T-helper 2 cell treated with Interferon-gamma antibody and Interleukin-4, amounts not matched to agents 5 μg/mL and 100 μg/mL, for 36 hours (primary cell): ENCODE results near the gene NRTN.

Experiments
- DNase-seq: peaks from one replicate; pipeline ENCODE4 v3.0.0; 2021; ENCODE audit warnings: low spot score
- H3K27ac Mint-ChIP-seq: one replicate; pipeline ENCODE4 v1.8.0; 2021; ENCODE audit warnings: mild to moderate bottlenecking, mixed read lengths
- H3K27me3 Mint-ChIP-seq: one replicate; pipeline ENCODE4 v1.8.0; 2021; ENCODE audit warnings: low read depth, mixed read lengths
- H3K36me3 Mint-ChIP-seq: one replicate; pipeline ENCODE4 v1.8.0; 2021; ENCODE audit warnings: low read depth, mixed read lengths
- H3K4me1 Mint-ChIP-seq: one replicate; pipeline ENCODE4 v1.8.0; 2021; ENCODE audit warnings: low read depth, mixed read lengths
- H3K4me3 Mint-ChIP-seq: one replicate; pipeline ENCODE4 v1.8.0; 2022; ENCODE audit warnings: mild to moderate bottlenecking, moderate library complexity, mixed read lengths
- H3K9me3 Mint-ChIP-seq: one replicate; pipeline ENCODE4 v1.8.0; 2021; ENCODE audit warnings: mixed read lengths

NRTN gene

DNA sequence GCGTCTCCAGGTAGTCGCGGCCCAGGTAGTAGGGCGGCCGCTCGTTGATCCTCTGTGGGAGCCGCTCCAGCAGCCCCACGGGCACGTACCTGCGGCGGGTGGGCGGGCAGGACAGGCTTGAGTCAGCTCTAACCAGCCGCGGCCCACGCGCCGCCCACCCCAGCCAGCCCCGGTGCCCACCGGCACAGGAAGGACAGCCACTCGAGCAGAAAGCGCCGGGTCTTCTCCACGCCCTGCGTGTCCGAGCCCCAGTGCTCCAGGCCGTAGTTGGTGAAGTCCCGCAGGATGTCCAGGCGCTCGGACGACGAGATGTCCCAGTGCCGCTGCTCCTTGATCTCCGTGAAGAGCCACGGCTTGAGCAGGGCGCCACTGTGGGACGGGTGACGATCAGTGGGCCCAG is 19.4 kb upstream of the NRTN start:
- Mint-ChIP-seq H3K27ac (no peak overlapping the region), H3K9me3 (no peaks in the 10 kb centered on the region), H3K36me3 (peaks cover 26% of the 10 kb centered on the region), H3K27me3 (no peaks in the 10 kb centered on the region), H3K4me1 (peaks cover 5% of the 10 kb centered on the region), H3K4me3 (no peak overlapping the region)
- no peak for DNase-seq

DNA sequence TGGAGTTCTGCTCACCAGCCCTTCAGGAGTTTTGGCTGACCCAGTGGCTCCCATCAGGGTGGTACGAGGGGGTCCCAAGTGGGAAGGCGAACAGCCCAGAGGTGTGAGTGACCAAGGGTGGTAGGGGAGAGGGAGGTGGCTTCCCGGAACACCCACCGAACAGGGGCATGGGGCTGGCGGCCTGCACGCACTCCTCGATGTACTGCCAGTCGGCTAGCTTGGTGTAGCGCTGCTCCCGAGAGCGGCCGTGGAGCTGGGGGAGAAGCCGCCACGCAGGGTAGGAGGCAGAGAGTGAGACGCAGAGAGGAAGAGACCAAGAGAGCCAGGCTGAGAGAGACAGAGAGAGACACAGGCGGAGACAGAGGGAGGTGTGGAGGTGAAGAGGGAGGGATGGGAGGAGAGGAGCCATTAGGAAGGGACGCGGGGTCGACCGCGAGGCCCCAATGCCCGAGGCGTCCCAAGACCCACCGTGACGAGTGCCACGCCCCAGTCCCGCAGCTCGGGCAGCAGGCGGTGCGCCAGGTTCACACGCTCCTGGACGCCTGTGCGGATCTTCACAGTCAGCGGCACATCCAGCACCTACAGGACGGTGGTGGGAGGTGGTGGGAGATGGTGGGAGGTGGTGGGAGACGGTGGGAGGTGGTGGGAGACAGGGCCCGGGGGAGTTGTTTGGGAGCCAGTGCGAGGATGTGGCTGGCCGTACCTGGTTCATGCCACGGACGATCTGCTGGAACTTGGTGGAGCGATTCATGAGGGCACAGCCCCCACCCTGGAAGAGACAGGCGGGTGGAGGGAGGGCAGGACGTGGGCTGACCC is 18.1 kb upstream of the NRTN start:
- Mint-ChIP-seq H3K4me1 (peaks cover 9% of the 10 kb centered on the region), H3K27me3 (no peaks in the 10 kb centered on the region), H3K9me3 (peaks cover 3% of the 10 kb centered on the region), H3K27ac (no peak overlapping the region), H3K36me3 (peaks cover 30% of the 10 kb centered on the region), H3K4me3 (no peak overlapping the region)
- no peak for DNase-seq

DNA sequence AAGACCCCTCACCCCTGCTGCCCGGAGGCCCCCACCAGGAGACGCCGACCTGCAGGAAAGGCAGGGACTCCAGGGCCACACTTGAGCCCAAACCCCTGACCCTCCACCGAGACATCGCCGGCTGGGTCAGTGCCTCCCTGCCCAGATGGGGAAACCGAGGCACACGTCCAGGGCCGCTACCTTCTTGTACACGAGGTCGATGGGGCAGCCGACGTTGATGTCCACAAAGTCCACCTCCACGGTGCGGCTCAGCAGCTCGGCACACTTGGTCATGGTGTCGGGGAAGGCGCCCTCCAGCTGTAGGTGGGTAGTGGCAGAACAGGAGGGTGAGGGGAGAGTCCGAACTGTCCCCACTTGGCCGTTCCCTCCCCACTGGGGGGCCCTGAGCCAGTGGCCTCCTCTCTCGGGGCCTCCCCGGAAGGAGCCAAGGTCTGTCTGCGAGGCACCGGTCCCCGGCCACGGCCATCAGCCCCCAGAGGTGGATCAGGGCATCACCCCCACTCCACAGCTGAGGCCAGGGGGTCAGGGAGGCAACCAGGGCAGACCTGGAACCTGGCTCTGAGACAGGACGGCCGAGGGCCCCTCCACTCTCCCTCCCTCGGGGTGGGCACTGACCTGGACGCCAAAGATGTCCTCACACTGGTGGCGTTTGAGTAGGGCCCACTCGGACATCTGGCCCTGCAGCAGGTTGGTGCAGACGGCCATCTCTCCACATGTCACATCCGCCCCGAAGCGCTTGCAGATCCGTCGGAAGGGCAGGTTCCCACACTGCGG is 17.3 kb upstream of the NRTN start:
- H3K27ac Mint-ChIP-seq: no peak overlapping the region

DNA sequence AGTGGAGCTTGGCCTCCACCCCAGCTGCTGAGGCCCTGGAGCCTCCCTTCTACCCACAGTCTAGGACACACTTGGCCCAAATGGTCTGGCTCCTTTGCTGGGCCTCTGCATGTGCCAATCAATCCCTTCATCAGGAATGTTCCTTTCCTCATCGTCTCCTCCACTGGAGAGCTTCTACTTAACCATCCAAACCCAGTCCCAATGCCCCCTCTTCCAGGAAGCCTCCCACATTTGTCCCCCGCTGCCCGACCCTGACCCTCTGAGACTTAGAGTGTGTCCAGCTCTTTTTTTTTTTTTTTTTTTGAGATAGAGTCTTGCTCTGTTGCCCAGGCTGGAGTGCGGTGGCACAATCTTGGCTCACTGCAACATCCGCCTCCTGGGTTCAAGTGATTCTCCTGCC is 16.4 kb upstream of the NRTN start:
- Mint-ChIP-seq H3K27ac (no peak overlapping the region), H3K36me3 (peaks cover 30% of the 10 kb centered on the region), H3K27me3 (no peaks in the 10 kb centered on the region), H3K4me3 (no peak overlapping the region), H3K4me1 (peaks cover 9% of the 10 kb centered on the region), H3K9me3 (peaks cover 3% of the 10 kb centered on the region)
- DNase-seq: no peak

More for the DNA sequence above, 17.3 kb upstream of the NRTN start:
- Mint-ChIP-seq H3K27me3 (no peaks in the 10 kb centered on the region), H3K36me3 (peaks cover 30% of the 10 kb centered on the region), H3K9me3 (peaks cover 3% of the 10 kb centered on the region), H3K4me3 (no peak overlapping the region), H3K4me1 (peaks cover 9% of the 10 kb centered on the region)
- DNase-seq: no peak

DNA sequence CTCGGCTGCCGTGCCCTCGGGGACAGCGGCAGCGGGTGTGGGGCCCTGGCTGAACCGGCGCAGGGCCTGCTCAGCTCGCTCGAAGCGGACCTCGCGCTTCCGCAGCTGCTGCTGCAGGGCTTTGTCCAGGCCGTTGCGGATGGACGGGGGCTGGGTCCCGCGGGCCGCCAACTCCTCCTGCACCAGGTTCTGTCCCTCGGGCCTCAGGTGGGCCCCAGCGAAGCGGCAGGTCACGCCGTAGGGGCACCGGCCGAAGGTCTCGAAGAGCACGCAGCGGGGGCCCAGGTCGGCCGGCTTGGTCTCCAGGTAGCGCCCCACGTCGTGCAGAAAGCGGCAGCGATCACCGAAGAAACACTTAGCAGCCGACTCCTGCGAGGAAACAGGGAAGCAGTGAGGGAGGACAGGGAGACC is 15.5 kb upstream of the NRTN start:
- H3K36me3 Mint-ChIP-seq: peaks cover 30% of the 10 kb centered on the region
- H3K9me3 Mint-ChIP-seq: peaks cover 3% of the 10 kb centered on the region
- no peak overlapping the region for H3K27ac Mint-ChIP-seq
- peak overlapping the region; percentile 100 for H3K4me3 Mint-ChIP-seq
- no peak for DNase-seq
- peaks cover 9% of the 10 kb centered on the region for H3K4me1 Mint-ChIP-seq
- H3K27me3 Mint-ChIP-seq: no peaks in the 10 kb centered on the region

DNA sequence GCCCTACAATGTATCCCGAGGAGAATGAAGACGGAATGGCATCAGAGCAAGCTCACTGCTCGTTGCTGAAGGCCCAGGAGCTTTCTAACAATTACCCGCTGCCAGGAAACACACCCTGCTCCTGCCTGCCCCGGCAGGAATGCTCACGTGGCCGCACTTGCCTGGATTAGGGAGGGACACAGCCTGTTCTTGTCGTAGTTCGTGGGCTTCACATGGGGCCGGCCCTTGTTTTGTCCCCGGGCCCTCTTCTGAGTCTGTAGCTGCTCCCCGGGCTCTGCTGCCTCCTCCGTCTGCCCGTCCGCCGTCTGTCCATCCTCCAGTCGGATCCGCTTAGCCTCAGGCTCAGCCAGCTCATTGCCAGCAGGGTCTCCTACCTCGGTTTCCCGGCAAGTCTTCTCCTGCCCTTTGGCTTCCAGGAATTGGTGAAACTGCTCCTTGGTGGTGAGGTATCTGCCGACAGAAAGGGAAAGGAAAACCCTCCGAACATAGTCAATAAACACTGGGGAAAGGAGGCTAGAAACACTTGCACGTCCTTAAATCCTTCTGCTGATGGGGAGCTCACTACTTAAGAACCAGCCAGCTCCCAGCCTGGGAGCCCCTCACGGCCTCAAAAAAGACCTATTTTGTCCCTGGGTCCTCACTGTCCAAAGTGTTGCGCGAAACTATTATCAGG is 14.8 kb upstream of the NRTN start:
- H3K27me3 Mint-ChIP-seq: no peaks in the 10 kb centered on the region
- peak overlapping the region; percentile 100 for H3K27ac Mint-ChIP-seq
- peaks cover 9% of the 10 kb centered on the region for H3K4me1 Mint-ChIP-seq
- H3K36me3 Mint-ChIP-seq: peaks cover 30% of the 10 kb centered on the region
- peaks cover 3% of the 10 kb centered on the region for H3K9me3 Mint-ChIP-seq
- peak overlapping the region; percentile 100 for H3K4me3 Mint-ChIP-seq
- DNase-seq: no peak

DNA sequence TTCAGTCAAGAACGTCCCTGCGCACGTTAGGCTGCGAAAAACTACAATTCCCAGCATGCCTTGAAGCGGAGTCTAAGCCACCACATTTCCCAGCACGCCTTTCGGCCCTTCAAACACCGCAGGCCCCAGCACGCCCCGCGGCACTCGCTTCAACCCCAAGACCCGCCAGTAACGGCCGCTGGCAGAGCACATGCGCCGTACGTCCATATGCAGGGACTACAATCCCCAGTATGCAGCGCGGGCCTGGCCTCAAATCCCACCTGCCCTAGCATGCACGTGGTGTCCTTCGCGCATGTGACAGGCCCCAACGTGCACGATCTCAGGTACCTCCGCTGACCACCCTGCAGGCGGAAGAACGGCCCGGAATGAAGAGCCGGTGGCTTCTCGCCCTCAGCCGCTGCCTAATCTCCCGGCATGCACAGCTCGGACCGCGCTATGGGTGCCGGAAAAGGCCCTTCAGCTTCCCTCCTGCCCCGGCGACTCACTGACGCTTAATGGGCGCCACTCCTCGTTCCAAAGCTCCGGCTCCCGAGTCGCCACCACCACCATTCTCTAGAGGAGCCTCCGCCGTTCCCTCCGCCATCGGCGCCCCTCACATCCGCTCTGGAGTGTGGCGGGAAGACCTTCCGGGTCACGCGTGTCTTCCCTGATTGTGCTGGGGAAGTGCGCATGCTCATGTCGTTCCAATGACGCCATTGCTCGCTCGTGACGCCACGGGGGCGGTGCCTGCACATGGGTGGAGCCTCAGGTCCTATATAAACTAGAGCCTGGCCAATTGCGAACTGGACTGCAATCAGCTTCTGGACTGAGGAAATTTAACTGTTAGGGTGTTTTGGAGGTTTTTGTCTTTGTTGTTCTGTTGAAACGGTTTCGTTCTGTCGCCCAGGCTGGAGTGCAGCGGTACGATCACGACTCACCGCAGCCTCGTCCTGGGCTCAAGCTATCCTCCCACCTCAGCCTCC is 14.0 kb upstream of the NRTN start, which contains the start of gene DUS3L:
TSS of gene DUS3L (minus strand) at position 605 of the 962 bp plus-strand sequence. CDS start at position 583, 22 bp downstream.
- Mint-ChIP-seq H3K27me3 (no peaks in the 10 kb centered on the region), H3K4me3 (peak within 1 kb of the TSS; percentile 100), H3K4me1 (peaks cover 9% of the 10 kb centered on the region), H3K9me3 (peaks cover 3% of the 10 kb centered on the region), H3K27ac (peak within 1 kb of the TSS; percentile 100), H3K36me3 (peaks cover 30% of the 10 kb centered on the region)
- DNase-seq: peak; percentile 96

DNA sequence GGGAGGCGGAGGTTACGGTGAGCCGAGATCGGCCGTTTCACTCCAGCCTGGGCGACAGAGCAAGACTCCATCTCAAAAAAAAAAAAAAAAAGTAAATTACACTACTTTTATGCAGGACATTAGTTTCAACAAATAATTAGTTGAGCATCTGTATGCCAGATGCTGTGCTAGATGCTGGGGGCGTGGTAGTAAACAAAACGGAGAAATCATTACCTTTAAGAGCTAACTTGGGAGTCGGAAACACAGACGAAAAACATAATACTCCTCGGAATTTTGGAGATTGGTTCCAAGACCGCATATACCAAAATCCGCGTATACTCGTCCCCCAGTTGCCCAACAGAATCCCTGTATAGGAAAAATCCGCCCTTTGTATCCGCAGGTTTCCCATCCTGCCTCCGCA is 12.6 kb upstream of the NRTN start:
- H3K4me3 Mint-ChIP-seq: no peak overlapping the region

DNA sequence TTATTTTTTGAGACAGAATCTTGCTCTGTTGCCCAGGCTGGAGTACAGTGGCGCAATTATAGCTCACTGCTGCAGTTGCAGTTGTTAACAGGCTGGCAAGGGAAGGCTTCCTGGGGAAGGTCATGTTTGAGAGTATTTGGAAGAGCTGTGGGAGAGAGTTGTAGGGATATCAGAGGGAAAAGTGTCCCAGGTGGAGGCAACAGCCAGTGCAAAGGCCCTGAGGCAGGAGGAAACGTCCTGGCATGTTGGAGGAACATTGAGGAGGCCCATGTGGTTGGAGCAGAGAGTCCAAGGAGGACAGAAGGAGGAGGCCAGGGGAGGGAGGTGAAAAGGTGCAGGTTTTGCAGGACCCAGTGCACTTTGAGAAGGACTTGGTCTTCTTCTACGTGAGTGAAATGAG is 11.7 kb upstream of the NRTN start:
- peaks cover 9% of the 10 kb centered on the region for H3K4me1 Mint-ChIP-seq
- H3K27ac Mint-ChIP-seq: no peak overlapping the region
- H3K36me3 Mint-ChIP-seq: peaks cover 16% of the 10 kb centered on the region
- peaks cover 3% of the 10 kb centered on the region for H3K9me3 Mint-ChIP-seq
- DNase-seq: no peak
- no peaks in the 10 kb centered on the region for H3K27me3 Mint-ChIP-seq
- H3K4me3 Mint-ChIP-seq: no peak overlapping the region

More for the DNA sequence above, 12.6 kb upstream of the NRTN start:
- Mint-ChIP-seq H3K4me1 (peaks cover 9% of the 10 kb centered on the region), H3K27me3 (no peaks in the 10 kb centered on the region), H3K27ac (no peak overlapping the region), H3K36me3 (peaks cover 19% of the 10 kb centered on the region), H3K9me3 (peaks cover 3% of the 10 kb centered on the region)
- DNase-seq: no peak

DNA sequence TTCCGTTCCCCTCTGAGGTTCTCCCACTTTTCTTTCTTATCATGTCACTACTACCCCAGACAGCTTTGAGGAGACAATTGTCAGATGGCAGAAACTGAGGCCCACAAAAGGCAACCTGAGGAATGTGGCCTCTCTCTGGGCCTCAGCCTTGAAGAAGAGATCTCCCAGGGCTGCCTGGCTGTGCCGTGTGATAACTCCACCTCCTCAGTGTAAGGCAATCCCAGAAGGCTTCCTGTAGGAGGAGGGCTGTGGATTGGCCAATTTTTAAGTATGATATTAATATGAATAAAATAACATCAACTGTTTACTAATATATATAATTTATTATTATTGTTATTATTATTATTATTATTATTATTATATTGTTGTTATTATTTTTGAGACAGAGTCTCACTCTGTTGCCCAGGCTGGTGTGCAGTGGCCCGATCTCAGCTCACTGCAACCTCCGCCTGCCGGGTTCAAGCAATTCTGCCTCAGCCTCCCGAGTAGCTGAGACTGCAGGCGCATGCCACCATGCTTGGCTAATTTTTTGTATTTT is 9.4 kb upstream of the NRTN start:
- no peak for DNase-seq
- no peak overlapping the region for H3K4me3 Mint-ChIP-seq
- H3K9me3 Mint-ChIP-seq: peaks cover 3% of the 10 kb centered on the region
- peaks cover 4% of the 10 kb centered on the region for H3K4me1 Mint-ChIP-seq
- H3K36me3 Mint-ChIP-seq: peaks cover 4% of the 10 kb centered on the region
- H3K27me3 Mint-ChIP-seq: peaks cover 4% of the 10 kb centered on the region
- no peak overlapping the region for H3K27ac Mint-ChIP-seq

DNA sequence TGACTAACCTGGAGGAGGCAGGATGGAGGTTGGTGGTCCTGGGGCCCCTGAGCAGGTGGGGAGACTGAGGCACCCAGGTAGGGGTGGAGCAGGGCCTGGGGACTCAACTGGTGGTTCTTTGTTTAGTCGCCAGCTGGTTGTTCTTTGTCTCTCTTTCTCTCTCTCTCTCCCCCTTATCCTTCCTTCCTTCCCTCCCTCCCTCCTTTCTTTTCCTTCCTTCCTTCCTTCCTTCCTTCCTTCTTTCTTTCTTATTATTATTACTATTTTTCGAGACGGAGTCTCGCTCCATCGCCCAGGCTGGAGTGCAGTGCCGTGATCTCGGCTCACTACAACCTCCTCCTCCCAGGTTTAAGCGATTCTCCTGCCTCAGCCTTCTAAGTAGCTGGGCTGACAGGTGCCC is 6.6 kb upstream of the NRTN start:
- no peak overlapping the region for H3K4me3 Mint-ChIP-seq
- peaks cover 10% of the 10 kb centered on the region for H3K27me3 Mint-ChIP-seq
- no peak overlapping the region for H3K27ac Mint-ChIP-seq
- no peaks in the 10 kb centered on the region for H3K36me3 Mint-ChIP-seq
- no peaks in the 10 kb centered on the region for H3K9me3 Mint-ChIP-seq
- DNase-seq: no peak
- H3K4me1 Mint-ChIP-seq: peaks cover 6% of the 10 kb centered on the region

DNA sequence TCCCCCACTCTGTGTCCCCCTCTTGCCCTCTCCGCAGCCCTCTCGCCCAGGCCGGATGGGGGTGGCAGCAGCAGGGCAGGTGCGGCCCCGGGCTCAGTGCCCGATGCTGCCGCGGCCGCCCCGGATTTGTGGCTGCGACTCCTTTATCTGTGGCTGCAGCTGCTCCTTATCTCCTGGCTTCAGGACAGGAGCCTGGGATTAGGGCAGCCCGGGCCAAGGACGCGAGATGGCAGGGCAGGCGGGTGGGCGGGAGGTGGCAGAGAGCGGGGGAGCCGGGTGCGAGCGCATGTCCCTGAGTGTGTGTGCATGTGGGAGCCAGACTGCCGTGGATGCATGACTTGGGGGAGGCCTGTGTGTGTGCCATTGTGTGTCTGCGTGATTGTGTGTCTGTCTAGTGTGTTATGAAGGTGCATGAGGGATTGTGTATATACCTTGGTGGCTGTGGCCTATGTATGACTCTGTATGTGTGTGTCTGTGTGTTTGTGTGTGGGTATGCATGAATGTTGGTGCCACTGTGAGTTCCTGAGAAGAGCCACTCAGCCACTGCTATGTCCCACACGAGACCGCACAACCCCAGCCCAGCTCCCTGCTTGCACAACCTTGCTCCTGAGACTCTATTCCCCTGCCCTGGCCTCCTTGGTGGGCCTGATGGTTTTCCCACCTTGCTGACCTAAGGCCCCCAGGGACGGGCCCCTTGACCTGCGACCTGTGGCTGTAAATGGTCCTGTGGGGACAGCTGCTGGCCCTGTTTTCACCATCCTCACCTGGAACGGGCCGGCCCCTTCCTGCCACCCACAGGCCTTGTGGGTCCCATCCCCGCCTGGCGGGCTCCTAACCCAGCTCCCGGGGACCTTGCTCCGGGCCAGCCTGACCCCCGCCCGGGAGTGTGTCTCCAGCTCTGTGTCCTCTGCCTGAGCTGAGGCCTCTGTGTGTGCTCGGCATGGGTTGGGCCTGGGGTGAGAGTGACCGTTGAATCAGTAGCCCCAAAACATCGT is 5.3 kb upstream of the NRTN start:
- Mint-ChIP-seq H3K27ac (no peak overlapping the region), H3K36me3 (no peaks in the 10 kb centered on the region), H3K4me3 (no peak overlapping the region), H3K9me3 (no peaks in the 10 kb centered on the region), H3K27me3 (peaks cover 19% of the 10 kb centered on the region), H3K4me1 (peaks cover 17% of the 10 kb centered on the region)
- no peak for DNase-seq
